WTC11 (cell line): ENCODE measurements around the gene PRRX1. TPM values are rescaled to one million over a fixed set of nuclear protein-coding genes. Genes with fewer than 3 reads are reported as not detected.

Experiments used
- ATAC-seq: fragments of 200-7000 bp; cut with Tn5 transposase; 2 replicates; pipeline ENCODE4 v1.10.0; 2021; ENCODE audit warnings: mild to moderate bottlenecking, moderate library complexity
- CTCF ChIA-PET: fragments of 300-600 bp; sonication (Branson Sonifier 250); formaldehyde crosslinking; loops from one replicate; lab custom pipeline; 2021; ENCODE audit warnings: antibody characterized with exemption; lab: Charles Lee
- POLR2A ChIA-PET: fragments of 350-600 bp; sonication (Branson Sonifier 250); formaldehyde crosslinking; loops from one replicate; lab custom pipeline; 2021; ENCODE audit warnings: antibody characterized with exemption; lab: Charles Lee
- DNase-seq: peaks from one replicate; pipeline ENCODE4 v3.0.0; 2021; ENCODE audit warnings: low spot score
- H3K27ac Mint-ChIP-seq: 2 replicates; pipeline ENCODE4 v1.8.0; 2021; ENCODE audit warnings: mixed read lengths
- H3K27me3 Mint-ChIP-seq: 2 replicates; pipeline ENCODE4 v1.8.0; 2021; ENCODE audit warnings: low read depth, mild to moderate bottlenecking, moderate library complexity, mixed read lengths
- H3K36me3 Mint-ChIP-seq: 2 replicates; pipeline ENCODE4 v1.8.0; 2021; ENCODE audit warnings: mixed read lengths
- H3K4me1 Mint-ChIP-seq: 2 replicates; pipeline ENCODE4 v1.8.0; 2022; ENCODE audit warnings: mixed read lengths
- H3K4me3 Mint-ChIP-seq: 2 replicates; pipeline ENCODE4 v1.8.0; 2021; ENCODE audit warnings: mild to moderate bottlenecking, moderate library complexity, mixed read lengths
- H3K9me3 Mint-ChIP-seq: 2 replicates; pipeline ENCODE4 v1.8.0; 2021; ENCODE audit warnings: mixed read lengths
- ATF3 ChIP-seq: sonication (generic); formaldehyde crosslinking; conservative IDR thresholded peaks from 2 replicates; pipeline ENCODE4 v1.8.1; 2022; ENCODE audit warnings: mild to moderate bottlenecking, missing genetic modification reagents
- CBFB ChIP-seq: sonication (generic); formaldehyde crosslinking; IDR thresholded peaks from 2 replicates; pipeline ENCODE4 v1.8.1; 2022; ENCODE audit warnings: mild to moderate bottlenecking, low read depth, missing genetic modification reagents
- FOXJ3 ChIP-seq: sonication (generic); formaldehyde crosslinking; IDR thresholded peaks from 2 replicates; pipeline ENCODE4 v1.9.0; 2021; ENCODE audit warnings: missing genetic modification reagents, mild to moderate bottlenecking, borderline replicate concordance
- FOXK1 ChIP-seq: sonication (generic); formaldehyde crosslinking; IDR thresholded peaks from 2 replicates; pipeline ENCODE4 v1.8.0; 2022; ENCODE audit warnings: mild to moderate bottlenecking, moderate library complexity, missing genetic modification reagents
- JAZF1 ChIP-seq: fragments of 250-450 bp; sonication (Bioruptor Pico); IDR thresholded peaks from 2 replicates; pipeline ENCODE4 v1.9.0; 2021; ENCODE audit warnings: moderate library complexity, mild to moderate bottlenecking, inconsistent platforms
- NFATC4 ChIP-seq: fragments of 250-450 bp; sonication (Bioruptor Pico); IDR thresholded peaks from 2 replicates; pipeline ENCODE4 v1.9.0; 2021; ENCODE audit warnings: mild to moderate bottlenecking
- NR3C1 ChIP-seq: sonication (generic); formaldehyde crosslinking; conservative IDR thresholded peaks from 2 replicates; pipeline ENCODE4 v1.8.1; 2023; ENCODE audit warnings: low read depth, mild to moderate bottlenecking, missing genetic modification reagents
- PRRX2 ChIP-seq: fragments of 250-450 bp; sonication (Bioruptor Pico); IDR thresholded peaks from 2 replicates; pipeline ENCODE4 v1.8.0; 2021; ENCODE audit warnings: mild to moderate bottlenecking
- RELA ChIP-seq: sonication (generic); formaldehyde crosslinking; IDR thresholded peaks from 2 replicates; pipeline ENCODE4 v1.8.1; 2022; ENCODE audit warnings: missing genetic modification reagents, mild to moderate bottlenecking, borderline replicate concordance
- TP53 ChIP-seq: sonication (generic); formaldehyde crosslinking; IDR thresholded peaks from 2 replicates; pipeline ENCODE4 v1.8.1; 2023; ENCODE audit warnings: mild to moderate bottlenecking, missing genetic modification reagents
- USF2 ChIP-seq: sonication (generic); formaldehyde crosslinking; IDR thresholded peaks from 2 replicates; pipeline ENCODE4 v1.8.1; 2023; ENCODE audit warnings: mild to moderate bottlenecking, missing genetic modification reagents, moderate library complexity
- ZBTB21 ChIP-seq: sonication (generic); formaldehyde crosslinking; IDR thresholded peaks from 2 replicates; pipeline ENCODE4 v1.8.1; 2023; ENCODE audit warnings: mild to moderate bottlenecking, missing genetic modification reagents, borderline replicate concordance
- ZMAT4 ChIP-seq: fragments of 250-450 bp; sonication (Bioruptor Pico); IDR thresholded peaks from 2 replicates; pipeline ENCODE4 v1.9.0; 2021; ENCODE audit warnings: mild to moderate bottlenecking
- ZNF219 ChIP-seq: sonication (generic); formaldehyde crosslinking; IDR thresholded peaks from 2 replicates; pipeline ENCODE4 v1.8.0; 2023; ENCODE audit warnings: missing genetic modification reagents, mild to moderate bottlenecking, borderline replicate concordance
- ZNF263 ChIP-seq: sonication (generic); formaldehyde crosslinking; IDR thresholded peaks from 2 replicates; pipeline ENCODE4 v1.8.1; 2022; ENCODE audit warnings: low read depth, mild to moderate bottlenecking, moderate library complexity, missing genetic modification reagents
- ZNF281 ChIP-seq: sonication (generic); formaldehyde crosslinking; IDR thresholded peaks from 2 replicates; pipeline ENCODE4 v1.8.0; 2023; ENCODE audit warnings: mild to moderate bottlenecking, missing genetic modification reagents
- total RNA-seq: library from RNA; stranded (reverse); gene quantifications from 3 replicates; pipeline ENCODE4 v1.2.3, GENCODE V29; 2021
- TF ChIP-seq, protein P1 (sequence below): sonication (generic); formaldehyde crosslinking; IDR thresholded peaks from 2 replicates; pipeline ENCODE4 v1.8.1; 2023; ENCODE audit warnings: mild to moderate bottlenecking, missing genetic modification reagents
- TF ChIP-seq, protein P2 (sequence below): sonication (generic); formaldehyde crosslinking; IDR thresholded peaks from 2 replicates; pipeline ENCODE4 v1.8.0; 2022; ENCODE audit warnings: mild to moderate bottlenecking, missing genetic modification reagents
- TF ChIP-seq, protein P3 (sequence below): sonication (generic); formaldehyde crosslinking; IDR thresholded peaks from 2 replicates; pipeline ENCODE4 v1.8.1; 2022; ENCODE audit warnings: low read depth, missing genetic modification reagents, borderline replicate concordance

The PRRX1 gene
- total RNA-seq, 1 experiment from 2014 or later = 0.31 TPM

DNA sequence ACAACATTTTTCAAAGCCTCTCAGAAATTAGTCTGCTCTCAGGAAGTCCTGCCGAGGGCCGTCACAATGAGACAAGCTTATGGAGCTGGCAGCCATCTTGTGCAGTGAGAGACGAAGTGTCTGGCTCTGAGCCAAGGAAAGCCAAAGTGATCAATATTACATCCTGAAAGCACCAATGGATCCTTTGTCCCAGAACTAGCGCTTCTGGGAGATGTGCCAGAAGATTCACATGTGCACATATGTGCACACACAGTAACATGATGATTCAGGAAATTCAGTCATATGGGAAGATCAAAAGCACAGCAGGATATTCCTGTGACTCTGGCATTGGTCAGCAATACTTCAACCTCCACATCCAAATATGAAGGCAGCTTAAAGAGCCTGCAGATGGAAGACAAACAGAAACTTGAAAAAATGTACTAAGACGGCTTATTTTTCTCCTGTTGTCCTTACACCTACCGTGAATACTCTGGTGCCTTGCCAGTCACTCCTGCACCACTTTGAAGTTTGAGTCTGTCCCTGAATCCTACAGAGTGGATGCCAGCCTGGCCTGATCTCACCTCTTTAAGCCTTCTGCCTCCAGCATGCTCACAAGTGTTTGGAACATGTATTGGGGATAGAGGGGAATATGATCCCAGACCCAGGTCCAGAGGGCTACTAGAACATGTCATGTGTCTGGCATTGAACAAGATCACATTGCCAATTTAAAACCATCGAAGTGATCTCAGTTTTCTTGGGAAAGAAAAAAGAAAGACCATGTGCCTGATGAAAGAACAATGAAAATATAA lies 44.5 kb upstream of the PRRX1 start:
- ATAC-seq (no peak), DNase-seq (no peak)
- Mint-ChIP-seq H3K36me3 (no peaks in the 10 kb centered on the region), H3K27ac (no peak overlapping the region), H3K4me1 (no peaks in the 10 kb centered on the region), H3K4me3 (no peak overlapping the region), H3K27me3 (no peaks in the 10 kb centered on the region; the same call in 1 of the 2 replicates), H3K9me3 (no peaks in the 10 kb centered on the region; the same call in 1 of the 2 replicates)
- CTCF ChIA-PET = interaction anchor here (0.6 kb wide), 1 partner anchor 30 kb away, joined by 3 read pairs; no protein-coding TSS in a partner anchor
- TF ChIP-seq TP53 (CRISPR knock-in tag) = no peak
- TF ChIP-seq FOXK1 (CRISPR knock-in tag) = no peak
- no peak for TF ChIP-seq FOXJ3 (CRISPR knock-in tag)
- TF ChIP-seq ZNF219 = no peak
- TF ChIP-seq ZNF281 (CRISPR knock-in tag) = no peak
- TF ChIP-seq, protein P1, sequence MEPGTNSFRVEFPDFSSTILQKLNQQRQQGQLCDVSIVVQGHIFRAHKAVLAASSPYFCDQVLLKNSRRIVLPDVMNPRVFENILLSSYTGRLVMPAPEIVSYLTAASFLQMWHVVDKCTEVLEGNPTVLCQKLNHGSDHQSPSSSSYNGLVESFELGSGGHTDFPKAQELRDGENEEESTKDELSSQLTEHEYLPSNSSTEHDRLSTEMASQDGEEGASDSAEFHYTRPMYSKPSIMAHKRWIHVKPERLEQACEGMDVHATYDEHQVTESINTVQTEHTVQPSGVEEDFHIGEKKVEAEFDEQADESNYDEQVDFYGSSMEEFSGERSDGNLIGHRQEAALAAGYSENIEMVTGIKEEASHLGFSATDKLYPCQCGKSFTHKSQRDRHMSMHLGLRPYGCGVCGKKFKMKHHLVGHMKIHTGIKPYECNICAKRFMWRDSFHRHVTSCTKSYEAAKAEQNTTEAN (CRISPR knock-in tag) = no peak
- TF ChIP-seq, protein P2, sequence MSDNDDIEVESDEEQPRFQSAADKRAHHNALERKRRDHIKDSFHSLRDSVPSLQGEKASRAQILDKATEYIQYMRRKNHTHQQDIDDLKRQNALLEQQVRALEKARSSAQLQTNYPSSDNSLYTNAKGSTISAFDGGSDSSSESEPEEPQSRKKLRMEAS (CRISPR knock-in tag) = no peak
- no peak for TF ChIP-seq ATF3
- no peak for TF ChIP-seq PRRX2 (CRISPR knock-in tag)
- no peak for TF ChIP-seq NR3C1
- POLR2A ChIA-PET = no interaction called here

DNA sequence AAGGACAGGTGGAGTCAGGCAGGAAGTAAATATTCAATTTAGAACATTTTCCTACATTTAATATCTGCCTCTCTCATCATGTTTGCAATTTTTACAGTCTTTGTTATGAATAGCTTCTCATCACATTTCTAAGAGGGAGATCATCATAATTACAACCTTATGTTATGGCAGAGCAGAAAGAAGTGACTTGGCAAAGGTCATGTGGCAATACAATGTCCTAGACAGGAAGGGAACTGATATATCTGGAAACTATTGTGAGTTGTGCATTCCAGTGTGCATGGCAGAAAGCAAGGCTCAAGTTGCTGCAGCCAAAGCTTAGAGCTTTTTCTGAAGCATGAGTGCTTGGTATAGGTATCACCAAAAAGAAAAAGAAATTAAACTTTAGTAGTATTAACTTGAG lies 43.8 kb upstream of the PRRX1 start:
- TF ChIP-seq ZMAT4 (no peak), JAZF1 (no peak), USF2 (CRISPR knock-in tag) (no peak), PRRX2 (CRISPR knock-in tag) (no peak), ZNF263 (no peak), NFATC4 (CRISPR knock-in tag) (no peak), ZBTB21 (CRISPR knock-in tag) (no peak), RELA (CRISPR knock-in tag) (no peak), CBFB (CRISPR knock-in tag) (no peak)
- TF ChIP-seq, protein P3, sequence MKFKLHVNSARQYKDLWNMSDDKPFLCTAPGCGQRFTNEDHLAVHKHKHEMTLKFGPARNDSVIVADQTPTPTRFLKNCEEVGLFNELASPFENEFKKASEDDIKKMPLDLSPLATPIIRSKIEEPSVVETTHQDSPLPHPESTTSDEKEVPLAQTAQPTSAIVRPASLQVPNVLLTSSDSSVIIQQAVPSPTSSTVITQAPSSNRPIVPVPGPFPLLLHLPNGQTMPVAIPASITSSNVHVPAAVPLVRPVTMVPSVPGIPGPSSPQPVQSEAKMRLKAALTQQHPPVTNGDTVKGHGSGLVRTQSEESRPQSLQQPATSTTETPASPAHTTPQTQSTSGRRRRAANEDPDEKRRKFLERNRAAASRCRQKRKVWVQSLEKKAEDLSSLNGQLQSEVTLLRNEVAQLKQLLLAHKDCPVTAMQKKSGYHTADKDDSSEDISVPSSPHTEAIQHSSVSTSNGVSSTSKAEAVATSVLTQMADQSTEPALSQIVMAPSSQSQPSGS = no peak
- Mint-ChIP-seq H3K9me3 (no peaks in the 10 kb centered on the region; the same call in 1 of the 2 replicates), H3K27me3 (no peaks in the 10 kb centered on the region; the same call in 1 of the 2 replicates), H3K27ac (no peak overlapping the region), H3K4me3 (no peak overlapping the region), H3K36me3 (no peaks in the 10 kb centered on the region), H3K4me1 (no peaks in the 10 kb centered on the region)
- ChIA-PET POLR2A (no interaction called here), CTCF (interaction anchor here (0.6 kb wide), 1 partner anchor 29 kb away, joined by 3 read pairs; no protein-coding TSS in a partner anchor)
- DNase-seq (no peak), ATAC-seq (no peak)
